Measurements from ENCODE around the gene PRDX5.

DNA sequence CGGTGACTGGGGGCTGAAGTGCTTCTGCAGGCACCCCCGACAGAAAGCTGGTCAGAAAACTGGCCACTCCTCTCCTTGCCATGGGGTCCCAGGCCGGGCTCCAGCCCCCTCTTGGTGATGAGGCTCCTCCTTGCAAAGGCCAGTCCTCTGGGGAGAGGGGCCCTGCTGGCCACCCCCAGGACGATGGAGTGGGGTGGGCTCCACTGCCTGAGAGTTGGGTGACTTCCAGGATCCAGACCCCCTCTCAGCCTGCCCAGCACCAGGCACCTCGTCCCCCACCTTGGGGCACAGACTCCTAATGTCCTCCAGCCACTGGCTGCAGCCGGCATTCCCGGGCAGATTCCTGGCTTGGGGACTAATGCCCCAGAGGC is 40.6 kb downstream of the PRDX5 start:
- TF ChIP-seq, protein P1, sequence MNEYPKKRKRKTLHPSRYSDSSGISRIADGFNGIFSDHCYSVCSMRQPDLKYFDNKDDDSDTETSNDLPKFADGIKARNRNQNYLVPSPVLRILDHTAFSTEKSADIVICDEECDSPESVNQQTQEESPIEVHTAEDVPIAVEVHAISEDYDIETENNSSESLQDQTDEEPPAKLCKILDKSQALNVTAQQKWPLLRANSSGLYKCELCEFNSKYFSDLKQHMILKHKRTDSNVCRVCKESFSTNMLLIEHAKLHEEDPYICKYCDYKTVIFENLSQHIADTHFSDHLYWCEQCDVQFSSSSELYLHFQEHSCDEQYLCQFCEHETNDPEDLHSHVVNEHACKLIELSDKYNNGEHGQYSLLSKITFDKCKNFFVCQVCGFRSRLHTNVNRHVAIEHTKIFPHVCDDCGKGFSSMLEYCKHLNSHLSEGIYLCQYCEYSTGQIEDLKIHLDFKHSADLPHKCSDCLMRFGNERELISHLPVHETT (tag by site-specific recombination; IDR thresholded peaks at IDR 0.05), result no peak
- TF ChIP-seq ZNF335 (tag by site-specific recombination; conservative IDR thresholded peaks at IDR 0.05), result no peak

Measured in HEK293 (cell line).